Cardiac septum (tissue), 1 donor: Measurements from ENCODE around the gene CD28. TPM values are rescaled to one million over a fixed set of nuclear protein-coding genes. Genes with fewer than 3 reads are reported as not detected.

Experiments used
- DNase-seq: peaks from one replicate; pipeline ENCODE4 v3.0.0-alpha.2; 2020; ENCODE audit warnings: low spot score
- intact Hi-C: fragments of 100-400 bp; cut with DNase I; formaldehyde crosslinking; loops from one replicate; pipeline ENCODE4 v1.14.0; 2022
- total RNA-seq: library from RNA; stranded (reverse); fragmentation: NEBNext Ultra II Directional; extraction: Animal tissue kit (Norgen Biotek cat#: 25700); gene quantifications from one replicate; pipeline ENCODE4 v1.2.1, GENCODE V29; 2021
- donor health status: DM: no; HTN: no; CAD: no.

CD28 gene
- total RNA-seq, 1 donor from 2014 or later = 1.3 TPM

GRCh38 chr2:203709416-203710040 is 3.1 kb downstream of the CD28 start:
- intact Hi-C loops = loop anchor here (2.0 kb wide), 1 partner anchor 13 kb away; no protein-coding TSS in a partner anchor
- no peak for DNase-seq

- intact Hi-C loops = loop anchor here (2.0 kb wide), 1 partner anchor 13 kb away; no protein-coding TSS in a partner anchor
- DNase-seq = no peak
Observed at GRCh38 chr2:203710226-203710625, 3.8 kb downstream of the CD28 start.

GRCh38 chr2:203710952-203711351 is 4.5 kb downstream of the CD28 start:
- intact Hi-C loops = loop anchor here (2.0 kb wide), 1 partner anchor 14 kb away; no protein-coding TSS in a partner anchor
- no peak for DNase-seq

- intact Hi-C loops = loop anchor here (2.0 kb wide), 1 partner anchor 15 kb away; no protein-coding TSS in a partner anchor
- no peak for DNase-seq
Observed at GRCh38 chr2:203711399-203711798, 5.0 kb downstream of the CD28 start.

GRCh38 chr2:203713381-203713780 is 6.9 kb downstream of the CD28 start:
- intact Hi-C loops = no loop called here
- DNase-seq = no peak

- no peak for DNase-seq
Observed at GRCh38 chr2:203714112-203714511, 7.7 kb downstream of the CD28 start.

GRCh38 chr2:203715744-203716143 is 9.3 kb downstream of the CD28 start:
- intact Hi-C loops = no loop called here
- no peak for DNase-seq

More at GRCh38 chr2:203714112-203714511, 7.7 kb downstream of the CD28 start:
- intact Hi-C loops = no loop called here

GRCh38 chr2:203718087-203718486 is 11.6 kb downstream of the CD28 start:
- no peak for DNase-seq
- intact Hi-C loops = no loop called here

GRCh38 chr2:203719456-203720410 is 13.3 kb downstream of the CD28 start:
- intact Hi-C loops = no loop called here
- DNase-seq = no peak

GRCh38 chr2:203720915-203721672 is 14.7 kb downstream of the CD28 start:
- intact Hi-C loops = no loop called here
- DNase-seq = no peak

- intact Hi-C loops = no loop called here
- DNase-seq = no peak
Observed at GRCh38 chr2:203721781-203722300, 15.4 kb downstream of the CD28 start.

- DNase-seq = no peak
- intact Hi-C loops = no loop called here
Observed at GRCh38 chr2:203722411-203722810, 16.0 kb downstream of the CD28 start.

- no peak for DNase-seq
- intact Hi-C loops = no loop called here
Observed at GRCh38 chr2:203728321-203728720, 21.9 kb downstream of the CD28 start.

- no peak for DNase-seq
- intact Hi-C loops = no loop called here
Observed at GRCh38 chr2:203730076-203730729, 23.8 kb downstream of the CD28 start.

GRCh38 chr2:203730883-203731282 is 24.4 kb downstream of the CD28 start:
- intact Hi-C loops = no loop called here
- DNase-seq = no peak

GRCh38 chr2:203732092-203732952 is 25.9 kb downstream of the CD28 start:
- intact Hi-C loops = no loop called here
- no peak for DNase-seq

- intact Hi-C loops = no loop called here
- DNase-seq = no peak
Observed at GRCh38 chr2:203732953-203733510, 26.6 kb downstream of the CD28 start.

GRCh38 chr2:203733684-203734083 is 27.2 kb downstream of the CD28 start:
- intact Hi-C loops = no loop called here

More at GRCh38 chr2:203733684-203734083, 27.2 kb downstream of the CD28 start:
- DNase-seq = no peak
